ENCODE measurements around the gene PCDHGC5. TPM values are rescaled to one million over a fixed set of nuclear protein-coding genes. Genes with fewer than 3 reads are reported as not detected.

Gene PCDHGC5
- total and polyA plus RNA-seq, 2 of the 8 experiments (the other 6 are each of a cell fraction or from before 2014, with no cell fraction given): 0.41 to 1.1 TPM

DNA sequence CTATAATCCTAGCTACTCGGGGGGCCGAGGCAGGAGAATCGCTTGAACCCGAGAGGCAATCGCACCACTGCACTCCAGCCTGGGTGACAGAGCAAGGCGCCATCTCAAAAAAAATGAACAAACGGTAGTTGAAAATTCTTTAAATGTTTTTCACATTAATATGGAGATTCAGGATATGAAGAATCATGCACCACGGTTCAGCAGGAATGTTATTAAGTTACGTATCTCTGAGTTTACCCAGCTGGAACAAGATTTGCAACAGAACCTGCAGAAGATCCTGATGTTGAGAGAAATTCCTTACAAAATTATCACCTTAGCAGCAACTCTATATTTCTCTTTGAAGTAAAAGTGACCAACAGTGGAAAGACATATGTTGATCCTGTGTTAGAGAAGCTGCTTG is 48.5 kb upstream of the PCDHGC5 start:
- no peak overlapping the region for H4K91ac ChIP-seq (replicated peaks; ENCODE audit: insufficient read length, low read length)
- 90% methylated on average over 9 of the region's 9 CpGs; no CpG with 5 or more reads in 1 of the 2 experiments for WGBS, 2 experiments (ENCODE audit: extremely low coverage in 1 of 2, insufficient coverage in 1 of 2, insufficient read length in 1 of 2, insufficient replicate concordance in 2 of 2, low coverage in 1 of 2, low lambda C conversion rate in 2 of 2, missing lambda C conversion rate in 1 of 2)
- no peak overlapping the region for H4K5ac ChIP-seq (ENCODE audit: insufficient read length, low read depth, low read length)
- no peaks in the 10 kb centered on the region for H3K36me3 ChIP-seq (ENCODE audit: control insufficient read depth in 2 of 4, insufficient read depth in 4 of 4, low read length in 3 of 4)
- no peak overlapping the region for H4K8ac ChIP-seq (ENCODE audit: extremely low read depth, insufficient read depth, low read length)
- no peak overlapping the region for H2BK20ac ChIP-seq (ENCODE audit: low read length)
- ChIA-PET CTCF (ENCODE audit: partially characterized antibody) (interaction anchor here (0.6 to 4.9 kb wide), 17 partner anchors 10 to 127 kb away, joined by 3 to 22 read pairs (median 5); partner anchors contain the start of genes PCDHGA10, PCDHGA11, PCDHGA12 and PCDHGB3), POLR2A (ENCODE audit: partially characterized antibody) (interaction anchor here (1.0 kb wide), 1 partner anchor 196 kb away, joined by 3 read pairs; the partner anchor contains the start of gene PCDHB15)
- H4K20me1 ChIP-seq (replicated peaks in 1 of 2; ENCODE audit: control insufficient read depth in 1 of 2, insufficient read depth in 2 of 2, low read length in 2 of 2): peaks cover 0 to 2% of the 10 kb centered on the region in 2 experiments
- no peak overlapping the region for H3K18ac ChIP-seq (ENCODE audit: extremely low read depth, low read length)
- H2BK120ac ChIP-seq (replicated peaks; ENCODE audit: low read depth, low read length): no peak overlapping the region
- H3K4me2 ChIP-seq (ENCODE audit: insufficient read depth in 1 of 2, low read depth in 2 of 2, low read length in 2 of 2): no peak overlapping the region
- no peaks in the 10 kb centered on the region for H3K4me1 ChIP-seq (replicated peaks in 1 of 4; ENCODE audit: control insufficient read depth in 3 of 4, insufficient read depth in 4 of 4, low read length in 3 of 4)
- H3K27ac ChIP-seq (ENCODE audit: low read depth, low read length): no peak overlapping the region
- H3K56ac ChIP-seq (replicated peaks; ENCODE audit: insufficient read length, low read depth, low read length): no peak overlapping the region
- H3K4ac ChIP-seq (replicated peaks; ENCODE audit: insufficient read length, low read depth, low read length): no peak overlapping the region
- H2BK15ac ChIP-seq (ENCODE audit: low read length): no peak overlapping the region
- H2AFZ ChIP-seq (ENCODE audit: low read length): no peak overlapping the region
- H3K27me3 ChIP-seq (replicated peaks in 1 of 4; ENCODE audit: control insufficient read depth in 3 of 4, extremely low read depth in 1 of 4, insufficient read depth in 3 of 4, low read length in 3 of 4): no peaks in the 10 kb centered on the region
- no peak overlapping the region for H2BK12ac ChIP-seq (ENCODE audit: low read depth, low read length)
- DNase-seq (ENCODE audit: low read depth in 1 of 2, low spot score in 2 of 2) (no peak), FAIRE-seq (no peak)
- H3K79me1 ChIP-seq (ENCODE audit: low read depth, low read length): no peaks in the 10 kb centered on the region
- H3K23me2 ChIP-seq (ENCODE audit: low read depth, low read length): no peaks in the 10 kb centered on the region
- no peak overlapping the region for H2AK5ac ChIP-seq (ENCODE audit: low read depth, low read length)
- H3K9me3 ChIP-seq (ENCODE audit: insufficient read depth in 2 of 2, low read depth in 1 of 2, low read length in 1 of 2): peaks cover 2 to 6% of the 10 kb centered on the region in 2 experiments; a peak in 1 of 4 replicates
- H3K14ac ChIP-seq (ENCODE audit: insufficient read length): no peak overlapping the region
- H3K9ac ChIP-seq (replicated peaks in 1 of 4; ENCODE audit: extremely low read depth in 1 of 4, low read depth in 3 of 4, low read length in 3 of 4): no peak overlapping the region
- no peak overlapping the region for H2BK5ac ChIP-seq (ENCODE audit: low read depth, low read length)
- H3K23ac ChIP-seq (ENCODE audit: insufficient read length): no peak overlapping the region
- no peaks in the 10 kb centered on the region for H3K79me2 ChIP-seq (ENCODE audit: control insufficient read depth in 1 of 2, insufficient read depth in 2 of 2, low read length in 2 of 2)
- H3K4me3 ChIP-seq (ENCODE audit: extremely low read depth in 1 of 4, insufficient read depth in 2 of 4, low read depth in 3 of 4, low read length in 4 of 4): no peak overlapping the region
- no peak for TF ChIP-seq POLR2A (IDR thresholded peaks at IDR 0.05; ENCODE audit: control extremely low read depth in 1 of 2, low read depth in 2 of 2, low read length in 2 of 2)
- no peak for TF ChIP-seq SRF (IDR thresholded peaks at IDR 0.05; ENCODE audit: low read depth, low read length)
- TF ChIP-seq CTBP2 (IDR thresholded peaks at IDR 0.05; ENCODE audit: borderline replicate concordance, insufficient read depth, insufficient read length, low read length): no peak
- no peak for TF ChIP-seq ASH2L (IDR thresholded peaks at IDR 0.05; ENCODE audit: low read length)
- no peak for TF ChIP-seq CEBPB (IDR thresholded peaks at IDR 0.05; ENCODE audit: low read depth, low read length)
- no peak for TF ChIP-seq NRF1 (IDR thresholded peaks at IDR 0.05; ENCODE audit: low read depth, low read length)
- TF ChIP-seq, protein P1, sequence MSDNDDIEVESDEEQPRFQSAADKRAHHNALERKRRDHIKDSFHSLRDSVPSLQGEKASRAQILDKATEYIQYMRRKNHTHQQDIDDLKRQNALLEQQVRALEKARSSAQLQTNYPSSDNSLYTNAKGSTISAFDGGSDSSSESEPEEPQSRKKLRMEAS (IDR thresholded peaks at IDR 0.05): no peak
- no peak for TF ChIP-seq KDM5A (IDR thresholded peaks at IDR 0.05; ENCODE audit: low read length)
- TF ChIP-seq RXRA (IDR thresholded peaks at IDR 0.05; ENCODE audit: insufficient read depth, low read depth, low read length): no peak
- no peak for TF ChIP-seq RAD21 (IDR thresholded peaks at IDR 0.05 in 1 of 2, conservative IDR thresholded peaks at IDR 0.05 in 1 of 2; ENCODE audit: low read depth in 2 of 2, low read length in 2 of 2)
- TF ChIP-seq SP4 (IDR thresholded peaks at IDR 0.05; ENCODE audit: low read length): no peak
- TF ChIP-seq NANOG (IDR thresholded peaks at IDR 0.05; ENCODE audit: insufficient read depth, low read depth, low read length, poor library complexity, severe bottlenecking): no peak
- TF ChIP-seq ZNF274 (IDR thresholded peaks at IDR 0.05; ENCODE audit: borderline replicate concordance, extremely low read depth, low read length): no peak
- no peak for TF ChIP-seq KDM1A (IDR thresholded peaks at IDR 0.05; ENCODE audit: borderline replicate concordance, low read length)
- no peak for TF ChIP-seq RFX5 (IDR thresholded peaks at IDR 0.05; ENCODE audit: borderline replicate concordance, low read depth, low read length)

All from H1 (cell line).